OCI-LY1 (cell line): ENCODE measurements around the gene TECR.
"Not testable (repeated sequence)": the region's sequence is repeated elsewhere in the genome, so short reads cannot be mapped to it uniquely, and the experiment has no call there.

Source experiments
- H2AFZ ChIP-seq: fragments of 200-600 bp; sonication (generic), shearing (Covaris generic); 2 replicates; pipeline ENCODE4 v1.6.0; 2014; ENCODE audit warnings: antibody characterized with exemption, mild to moderate bottlenecking, low read length
- H3F3A ChIP-seq: fragments of 200-600 bp; sonication (generic), shearing (Covaris generic); 2 replicates; pipeline ENCODE4 v1.6.0; 2014; ENCODE audit warnings: mild to moderate bottlenecking, antibody characterized with exemption, low read length, moderate library complexity; ENCODE audit not compliant: insufficient read depth
- H3K27ac ChIP-seq: fragments of 200-600 bp; sonication (generic); 2 replicates; pipeline ENCODE4 v1.5.1; 2014; ENCODE audit warnings: low read length, mixed run types, mild to moderate bottlenecking, low read depth; ENCODE audit not compliant: poor library complexity, severe bottlenecking
- H3K27me3 ChIP-seq: fragments of 200-600 bp; sonication (generic); 2 replicates; pipeline ENCODE4 v1.6.0; 2014; ENCODE audit warnings: antibody characterized with exemption, mild to moderate bottlenecking, low read length, moderate library complexity; ENCODE audit not compliant: insufficient read depth
- H3K36me3 ChIP-seq: fragments of 200-600 bp; sonication (generic); 2 replicates; pipeline ENCODE4 v1.6.1; 2014; ENCODE audit warnings: mild to moderate bottlenecking, antibody characterized with exemption, low read length, moderate library complexity, mixed read lengths; ENCODE audit not compliant: insufficient read depth
- H3K4me1 ChIP-seq: fragments of 200-600 bp; sonication (generic); 2 replicates; pipeline ENCODE4 v1.5.1; 2014; ENCODE audit warnings: mild to moderate bottlenecking, low read length, moderate library complexity; ENCODE audit not compliant: insufficient read depth, severe bottlenecking
- H3K4me2 ChIP-seq: fragments of 200-600 bp; sonication (generic), shearing (Covaris generic); 2 replicates; pipeline ENCODE4 v1.6.1; 2014; ENCODE audit warnings: low read length
- H3K4me3 ChIP-seq: fragments of 200-600 bp; sonication (generic); 2 replicates; pipeline ENCODE4 v1.5.1; 2014; ENCODE audit warnings: low read length, low read depth, mild to moderate bottlenecking, mixed read lengths; ENCODE audit not compliant: poor library complexity, severe bottlenecking
- H3K79me2 ChIP-seq: fragments of 200-600 bp; shearing (Covaris generic); 2 replicates; pipeline ENCODE4 v1.6.1; 2016; ENCODE audit warnings: mixed run types, low read length, mixed read lengths; ENCODE audit not compliant: insufficient read depth
- H3K9ac ChIP-seq: fragments of 200-600 bp; sonication (generic), shearing (Covaris generic); 2 replicates; pipeline ENCODE4 v1.6.1; 2014; ENCODE audit warnings: mild to moderate bottlenecking, low read length, mixed read lengths
- H3K9me2 ChIP-seq: fragments of 200-600 bp; sonication (generic), shearing (Covaris generic); 2 replicates; pipeline ENCODE4 v1.6.1; 2014; ENCODE audit warnings: low read depth, mild to moderate bottlenecking, low read length, mixed read lengths
- H3K9me3 ChIP-seq: fragments of 200-600 bp; shearing (Covaris generic); 2 replicates; pipeline ENCODE4 v1.6.1; 2014; ENCODE audit warnings: low read length, mixed read lengths
- H4K20me1 ChIP-seq: fragments of 200-600 bp; sonication (generic), shearing (Covaris generic); 2 replicates; pipeline ENCODE4 v1.6.0; 2016; ENCODE audit warnings: mild to moderate bottlenecking, low read length; ENCODE audit not compliant: insufficient read depth
- CTCF ChIP-seq: fragments of 200-600 bp; sonication (generic), shearing (Covaris generic); IDR thresholded peaks from 2 replicates; pipeline ENCODE4 v1.5.1; 2017; ENCODE audit warnings: mild to moderate bottlenecking, antibody characterized with exemption, low read length, moderate library complexity, mixed read lengths
- EZH2 ChIP-seq: fragments of 200-600 bp; sonication (generic), shearing (Covaris generic); IDR thresholded peaks from 2 replicates; pipeline ENCODE4 v1.8.0; 2017; ENCODE audit warnings: borderline replicate concordance, mixed run types, mild to moderate bottlenecking, antibody characterized with exemption, low read length, moderate library complexity, mixed read lengths

TECR gene

GRCh38 chr19:14563989-14564651, 34.7 kb downstream of the TECR start:
- Histone ChIP-seq H4K20me1 (no peaks in the 10 kb centered on the region), H3K9me3 (no peaks in the 10 kb centered on the region), H3F3A (no peaks in the 10 kb centered on the region), H3K27me3 (no peaks in the 10 kb centered on the region), H3K4me3 (no peak overlapping the region), H3K79me2 (no peaks in the 10 kb centered on the region), H3K4me1 (peaks cover 20% of the 10 kb centered on the region), H3K27ac (no peak overlapping the region), H3K9me2 (no peaks in the 10 kb centered on the region), H3K36me3 (peaks cover 33% of the 10 kb centered on the region; the same call in 1 of the 2 replicates), H3K9ac (no peak overlapping the region), H2AFZ (no peak overlapping the region), H3K4me2 (no peak overlapping the region)
- TF ChIP-seq EZH2 (no peak), CTCF (no peak)

- H3K36me3 ChIP-seq: peaks cover 33% of the 10 kb centered on the region; the same call in 1 of the 2 replicates
- H3K9me3 ChIP-seq, H3K9me2 ChIP-seq, H3K4me2 ChIP-seq, H3K9ac ChIP-seq, H3K4me3 ChIP-seq, H4K20me1 ChIP-seq, H3K79me2 ChIP-seq, H3K27me3 ChIP-seq, H3F3A ChIP-seq, H2AFZ ChIP-seq: not testable (repeated sequence)
- H3K4me1 ChIP-seq: peaks cover 14% of the 10 kb centered on the region
- H3K27ac ChIP-seq: peak overlapping the region; percentile 38
Observed at GRCh38 chr19:14564652-14565297, 35.4 kb downstream of the TECR start.

- H3K4me3 ChIP-seq: no peak overlapping the region
- no peaks in the 10 kb centered on the region for H3K9me2 ChIP-seq
- no peaks in the 10 kb centered on the region for H4K20me1 ChIP-seq
- no peaks in the 10 kb centered on the region for H3F3A ChIP-seq
- H3K27me3 ChIP-seq: no peaks in the 10 kb centered on the region
- H3K4me2 ChIP-seq: no peak overlapping the region
- peaks cover 10% of the 10 kb centered on the region for H3K4me1 ChIP-seq
- no peaks in the 10 kb centered on the region for H3K9me3 ChIP-seq
- no peak for TF ChIP-seq CTCF
- no peak for TF ChIP-seq EZH2
- H3K36me3 ChIP-seq: peaks cover 33% of the 10 kb centered on the region; the same call in 1 of the 2 replicates
- H3K79me2 ChIP-seq: no peaks in the 10 kb centered on the region
- H3K27ac ChIP-seq: no peak overlapping the region
- no peak overlapping the region for H3K9ac ChIP-seq
- H2AFZ ChIP-seq: no peak overlapping the region
Observed at GRCh38 chr19:14565298-14565679, 35.9 kb downstream of the TECR start.
